ENCODE data around the gene KLF6.
"Not testable (repeated sequence)": the region's sequence is repeated elsewhere in the genome, so short reads cannot be mapped to it uniquely, and the experiment has no call there.

The KLF6 gene

DNA sequence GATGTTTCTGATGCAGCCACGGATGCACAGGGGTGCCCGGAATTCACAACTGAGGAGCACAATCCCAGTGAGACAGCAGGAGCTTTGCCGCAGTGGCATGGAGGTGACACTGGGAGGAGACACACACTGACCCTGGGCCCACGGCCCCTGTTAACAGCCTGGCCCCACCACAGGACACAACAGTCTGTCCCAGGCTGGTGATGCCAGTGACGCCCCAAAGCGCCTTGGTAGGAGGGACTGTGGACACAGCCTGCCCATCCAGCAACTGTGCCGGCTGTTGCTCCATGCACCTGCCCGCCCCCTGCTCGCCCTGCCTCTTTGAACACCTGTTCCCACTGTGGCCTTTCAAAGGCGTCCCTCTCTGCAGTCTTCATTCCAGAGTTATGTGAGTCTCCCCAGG, 49.8 kb downstream of the KLF6 start:
- Histone ChIP-seq H3K36me3 (no peaks in the 10 kb centered on the region), H3K27me3 (no peaks in the 10 kb centered on the region), H3K4me3 (ENCODE audit: low read depth in 1 of 2, low read length in 1 of 2) (no peak overlapping the region), H3K9me3 (no peaks in the 10 kb centered on the region), H3K27ac (no peak overlapping the region), H3K4me1 (ENCODE audit: control insufficient read depth in 1 of 2, insufficient read depth in 1 of 2, low read depth in 1 of 2, low read length in 1 of 2) (peaks cover 9 to 14% of the 10 kb centered on the region in 2 experiments)
- TF ChIP-seq, protein P1, sequence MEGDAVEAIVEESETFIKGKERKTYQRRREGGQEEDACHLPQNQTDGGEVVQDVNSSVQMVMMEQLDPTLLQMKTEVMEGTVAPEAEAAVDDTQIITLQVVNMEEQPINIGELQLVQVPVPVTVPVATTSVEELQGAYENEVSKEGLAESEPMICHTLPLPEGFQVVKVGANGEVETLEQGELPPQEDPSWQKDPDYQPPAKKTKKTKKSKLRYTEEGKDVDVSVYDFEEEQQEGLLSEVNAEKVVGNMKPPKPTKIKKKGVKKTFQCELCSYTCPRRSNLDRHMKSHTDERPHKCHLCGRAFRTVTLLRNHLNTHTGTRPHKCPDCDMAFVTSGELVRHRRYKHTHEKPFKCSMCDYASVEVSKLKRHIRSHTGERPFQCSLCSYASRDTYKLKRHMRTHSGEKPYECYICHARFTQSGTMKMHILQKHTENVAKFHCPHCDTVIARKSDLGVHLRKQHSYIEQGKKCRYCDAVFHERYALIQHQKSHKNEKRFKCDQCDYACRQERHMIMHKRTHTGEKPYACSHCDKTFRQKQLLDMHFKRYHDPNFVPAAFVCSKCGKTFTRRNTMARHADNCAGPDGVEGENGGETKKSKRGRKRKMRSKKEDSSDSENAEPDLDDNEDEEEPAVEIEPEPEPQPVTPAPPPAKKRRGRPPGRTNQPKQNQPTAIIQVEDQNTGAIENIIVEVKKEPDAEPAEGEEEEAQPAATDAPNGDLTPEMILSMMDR (IDR thresholded peaks at IDR 0.05), result no peak

DNA sequence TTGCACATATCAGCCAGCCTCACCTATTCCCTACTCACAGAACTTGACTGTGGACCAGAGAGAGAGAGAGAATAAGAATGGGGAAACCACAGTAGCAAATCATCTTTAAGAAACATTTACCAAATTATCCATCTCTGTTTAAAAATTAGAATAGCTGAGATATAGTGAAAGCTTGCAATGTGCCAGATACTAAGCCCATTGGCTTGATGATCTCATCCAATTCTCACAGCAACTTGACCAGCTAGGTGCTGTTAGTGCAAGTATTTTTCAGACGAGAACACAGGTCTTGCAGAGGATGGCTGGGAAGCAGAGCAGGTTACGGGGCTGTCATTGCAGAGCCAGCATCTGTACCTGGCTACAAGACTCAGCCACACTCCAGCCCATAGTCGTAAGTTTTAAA, 50.9 kb downstream of the KLF6 start:
- Histone ChIP-seq H3K36me3 (no peaks in the 10 kb centered on the region), H3K4me1 (ENCODE audit: control insufficient read depth in 1 of 2, insufficient read depth in 1 of 2, low read depth in 1 of 2, low read length in 1 of 2) (peaks cover 0 to 3% of the 10 kb centered on the region in 2 experiments), H3K9me3 (no peaks in the 10 kb centered on the region), H3K4me3 (ENCODE audit: low read depth in 1 of 2, low read length in 1 of 2) (no peak overlapping the region), H3K27ac (no peak overlapping the region), H3K27me3 (no peaks in the 10 kb centered on the region)
- TF ChIP-seq, protein P1 (IDR thresholded peaks at IDR 0.05), result no peak

DNA sequence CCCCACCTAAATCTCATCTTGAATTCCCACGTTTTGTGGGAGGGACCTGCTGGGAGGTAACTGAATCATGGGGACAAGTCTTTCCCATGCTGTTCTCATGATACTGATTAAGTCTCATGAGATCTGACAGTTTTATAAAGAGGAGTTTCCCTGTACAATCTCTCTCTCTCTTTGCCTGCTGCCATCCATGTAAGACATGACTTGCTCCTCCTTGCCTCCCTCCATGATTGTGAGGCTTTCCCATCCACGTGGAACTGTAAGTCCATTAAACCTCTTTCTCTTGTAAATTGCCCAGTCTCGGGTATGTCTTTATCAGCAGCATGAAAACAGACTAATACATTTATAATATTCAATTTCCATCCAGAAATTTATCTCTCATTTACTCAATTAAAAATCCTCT, 52.8 kb downstream of the KLF6 start:
- H3K27me3 ChIP-seq; H3K4me1 ChIP-seq (ENCODE audit: control insufficient read depth in 1 of 2, insufficient read depth in 1 of 2, low read depth in 1 of 2, low read length in 1 of 2); H3K27ac ChIP-seq; H3K9me3 ChIP-seq; H3K4me3 ChIP-seq (ENCODE audit: low read depth in 1 of 2, low read length in 1 of 2); H3K36me3 ChIP-seq: not testable (repeated sequence)

DNA sequence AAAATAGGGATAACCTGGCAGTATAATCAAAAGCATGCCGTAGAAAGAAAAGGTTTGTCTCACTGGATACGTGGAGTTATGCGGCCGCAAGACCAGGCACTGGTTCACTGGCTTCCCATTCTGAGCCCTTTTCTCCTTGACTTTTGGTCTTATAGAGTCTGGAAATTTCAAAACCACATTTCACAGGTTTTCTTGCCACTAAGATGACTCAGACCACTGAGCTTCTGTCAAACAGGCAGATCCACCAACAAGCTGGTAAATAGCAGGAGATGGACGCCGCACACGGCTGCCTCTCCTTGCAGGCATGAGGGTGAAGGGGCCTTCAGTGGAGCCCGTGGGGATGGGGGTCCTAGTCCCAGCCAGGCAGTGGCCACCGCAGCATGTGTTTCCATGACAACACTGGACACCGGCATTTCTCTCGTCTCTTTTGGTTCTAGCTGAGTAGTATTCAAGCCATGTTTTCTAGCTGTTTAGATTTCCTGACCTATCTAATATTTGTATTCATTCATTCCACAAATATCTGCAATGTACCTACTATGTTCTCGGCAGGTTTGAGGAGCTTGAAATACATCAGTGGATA, 55.5 kb downstream of the KLF6 start:
- no peaks in the 10 kb centered on the region for H3K4me1 ChIP-seq (ENCODE audit: control insufficient read depth in 1 of 2, insufficient read depth in 1 of 2, low read depth in 1 of 2, low read length in 1 of 2)
- H3K9me3 ChIP-seq, result no peaks in the 10 kb centered on the region
- TF ChIP-seq, protein P1 (IDR thresholded peaks at IDR 0.05), result no peak
- no peak overlapping the region for H3K27ac ChIP-seq
- H3K4me3 ChIP-seq (ENCODE audit: low read depth in 1 of 2, low read length in 1 of 2), result no peak overlapping the region
- H3K36me3 ChIP-seq, result no peaks in the 10 kb centered on the region
- H3K27me3 ChIP-seq, result no peaks in the 10 kb centered on the region

DNA sequence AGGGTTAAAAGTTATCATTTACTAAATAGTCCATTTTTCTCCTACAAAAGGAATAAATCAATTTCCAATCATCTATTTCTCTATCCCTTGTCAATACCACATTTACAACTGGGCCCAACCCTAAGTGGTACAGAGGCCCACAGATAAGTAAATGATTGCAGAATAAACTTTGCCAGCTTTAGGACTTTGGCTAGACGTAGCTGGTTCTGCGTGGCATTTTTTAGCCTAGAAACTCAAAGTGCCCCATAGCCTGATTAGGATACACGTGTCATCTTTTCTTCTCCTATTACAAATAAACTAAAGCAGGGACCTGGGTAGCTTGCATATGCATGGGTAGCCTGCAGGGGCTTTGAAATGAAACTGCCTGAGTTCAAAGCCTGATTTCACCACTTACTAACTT, 56.4 kb downstream of the KLF6 start:
- Histone ChIP-seq H3K9me3 (no peaks in the 10 kb centered on the region), H3K36me3 (no peaks in the 10 kb centered on the region)
- TF ChIP-seq, protein P1 (IDR thresholded peaks at IDR 0.05), result no peak

DNA sequence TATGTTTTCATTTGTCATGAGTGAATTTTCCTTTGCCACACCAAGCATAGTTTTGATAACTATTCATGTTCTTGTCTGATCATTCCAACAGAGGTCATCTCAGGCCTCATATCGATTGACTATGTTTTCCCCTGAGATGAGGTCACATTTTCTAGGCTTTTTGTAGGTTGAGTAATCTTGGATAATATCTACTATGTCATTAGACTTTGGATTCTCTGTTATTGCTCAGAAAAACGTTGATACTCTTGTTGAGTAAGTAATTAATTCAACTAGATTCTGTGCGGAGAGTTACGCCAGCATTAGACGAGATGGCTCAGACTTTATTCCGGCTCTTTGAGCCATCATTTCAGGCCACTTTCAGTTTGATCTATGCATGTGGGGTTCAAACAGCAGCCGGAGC, 57.7 kb downstream of the KLF6 start:
- peaks cover 7% of the 10 kb centered on the region in 2 experiments for H3K4me1 ChIP-seq (ENCODE audit: control insufficient read depth in 1 of 2, insufficient read depth in 1 of 2, low read depth in 1 of 2, low read length in 1 of 2)
- no peaks in the 10 kb centered on the region for H3K36me3 ChIP-seq
- H3K4me3 ChIP-seq (ENCODE audit: low read depth in 1 of 2, low read length in 1 of 2), result no peak overlapping the region
- no peak overlapping the region for H3K27ac ChIP-seq
- H3K9me3 ChIP-seq, result no peaks in the 10 kb centered on the region
- no peaks in the 10 kb centered on the region for H3K27me3 ChIP-seq
- TF ChIP-seq, protein P1 (IDR thresholded peaks at IDR 0.05), result no peak

More for the DNA sequence above, 56.4 kb downstream of the KLF6 start:
- Histone ChIP-seq H3K4me3 (ENCODE audit: low read depth in 1 of 2, low read length in 1 of 2) (no peak overlapping the region), H3K27me3 (no peaks in the 10 kb centered on the region), H3K27ac (no peak overlapping the region), H3K4me1 (ENCODE audit: control insufficient read depth in 1 of 2, insufficient read depth in 1 of 2, low read depth in 1 of 2, low read length in 1 of 2) (no peaks in the 10 kb centered on the region)
